Measurements from ENCODE around the gene CD52. TPM values are rescaled to one million over a fixed set of nuclear protein-coding genes. Genes with fewer than 3 reads are reported as not detected.

CD52 gene
- total RNA-seq, 1 experiment from 2014 or later, result 2.0 TPM

DNA sequence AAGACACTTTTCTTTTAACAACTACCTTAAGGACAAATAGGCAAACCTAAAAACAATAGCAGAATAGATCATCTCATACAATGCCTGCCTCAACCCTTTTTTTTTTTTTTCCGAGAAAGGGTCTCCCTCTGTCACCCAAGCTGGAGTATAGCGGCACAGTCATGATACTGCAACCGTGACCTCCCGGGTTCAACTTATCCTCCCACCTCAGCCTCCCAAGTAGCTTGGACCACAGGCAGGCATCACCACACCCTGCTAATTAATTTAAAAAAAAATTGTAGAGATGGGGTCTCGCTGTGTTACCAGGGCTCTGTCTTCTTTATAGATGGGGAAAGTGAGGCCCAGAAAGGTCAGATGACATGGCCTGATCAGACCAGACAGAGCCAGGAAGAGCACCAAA lies 29.9 kb upstream of the CD52 start:
- no peak for ATAC-seq
- H3K79me2 ChIP-seq (ENCODE audit: insufficient read depth, low read length), result no peaks in the 10 kb centered on the region
- H3K9me3 ChIP-seq (ENCODE audit: control insufficient read depth in 1 of 2, insufficient read depth in 1 of 2, low read depth in 1 of 2, low read length in 2 of 2), result no peaks in the 10 kb centered on the region
- CTCF ChIA-PET, result interaction anchor here (0.9 to 2.3 kb wide), 3 partner anchors 13 to 129 kb away, joined by 3 to 7 read pairs (median 5); no protein-coding TSS in a partner anchor
- no peak overlapping the region for H2AFZ ChIP-seq (ENCODE audit: low read depth, low read length, poor library complexity, severe bottlenecking)
- DNase-seq (ENCODE audit: low read depth, low spot score), result no peak
- BruUV-seq (replicated peaks), result no TSS peak
- no peaks in the 10 kb centered on the region for H3K9me2 ChIP-seq (ENCODE audit: insufficient read depth)
- no peaks in the 10 kb centered on the region for H3K36me3 ChIP-seq (ENCODE audit: control insufficient read depth in 1 of 2, insufficient read depth in 2 of 2, low read length in 2 of 2)
- no peak overlapping the region for H3K4me3 ChIP-seq (replicated peaks in 1 of 2; ENCODE audit: low read depth in 1 of 2, low read length in 2 of 2)
- RAD21 ChIA-PET (ENCODE audit: low non-redundant PET in 1 of 2, low total read pairs in 2 of 2, uncharacterized antibody in 2 of 2, unreplicated experiment in 2 of 2), result no interaction called here
- POLR2A ChIA-PET, result no interaction called here
- H3K4me1 ChIP-seq (ENCODE audit: control insufficient read depth in 1 of 2, insufficient read depth in 2 of 2, low read length in 2 of 2), result peaks cover 22 to 41% of the 10 kb centered on the region in 2 experiments
- H3K27ac ChIP-seq (ENCODE audit: low read depth, low read length), result no peak overlapping the region
- H3K27me3 ChIP-seq (ENCODE audit: insufficient read depth, low read length), result no peaks in the 10 kb centered on the region
- H4K20me1 ChIP-seq (ENCODE audit: insufficient read depth), result no peaks in the 10 kb centered on the region
- H3K4me2 ChIP-seq (ENCODE audit: low read length), result no peak overlapping the region
- TF ChIP-seq ELF1 (IDR thresholded peaks at IDR 0.05; ENCODE audit: borderline replicate concordance, low read depth), result no peak
- TF ChIP-seq, protein P1, sequence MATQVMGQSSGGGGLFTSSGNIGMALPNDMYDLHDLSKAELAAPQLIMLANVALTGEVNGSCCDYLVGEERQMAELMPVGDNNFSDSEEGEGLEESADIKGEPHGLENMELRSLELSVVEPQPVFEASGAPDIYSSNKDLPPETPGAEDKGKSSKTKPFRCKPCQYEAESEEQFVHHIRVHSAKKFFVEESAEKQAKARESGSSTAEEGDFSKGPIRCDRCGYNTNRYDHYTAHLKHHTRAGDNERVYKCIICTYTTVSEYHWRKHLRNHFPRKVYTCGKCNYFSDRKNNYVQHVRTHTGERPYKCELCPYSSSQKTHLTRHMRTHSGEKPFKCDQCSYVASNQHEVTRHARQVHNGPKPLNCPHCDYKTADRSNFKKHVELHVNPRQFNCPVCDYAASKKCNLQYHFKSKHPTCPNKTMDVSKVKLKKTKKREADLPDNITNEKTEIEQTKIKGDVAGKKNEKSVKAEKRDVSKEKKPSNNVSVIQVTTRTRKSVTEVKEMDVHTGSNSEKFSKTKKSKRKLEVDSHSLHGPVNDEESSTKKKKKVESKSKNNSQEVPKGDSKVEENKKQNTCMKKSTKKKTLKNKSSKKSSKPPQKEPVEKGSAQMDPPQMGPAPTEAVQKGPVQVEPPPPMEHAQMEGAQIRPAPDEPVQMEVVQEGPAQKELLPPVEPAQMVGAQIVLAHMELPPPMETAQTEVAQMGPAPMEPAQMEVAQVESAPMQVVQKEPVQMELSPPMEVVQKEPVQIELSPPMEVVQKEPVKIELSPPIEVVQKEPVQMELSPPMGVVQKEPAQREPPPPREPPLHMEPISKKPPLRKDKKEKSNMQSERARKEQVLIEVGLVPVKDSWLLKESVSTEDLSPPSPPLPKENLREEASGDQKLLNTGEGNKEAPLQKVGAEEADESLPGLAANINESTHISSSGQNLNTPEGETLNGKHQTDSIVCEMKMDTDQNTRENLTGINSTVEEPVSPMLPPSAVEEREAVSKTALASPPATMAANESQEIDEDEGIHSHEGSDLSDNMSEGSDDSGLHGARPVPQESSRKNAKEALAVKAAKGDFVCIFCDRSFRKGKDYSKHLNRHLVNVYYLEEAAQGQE (IDR thresholded peaks at IDR 0.05; ENCODE audit: low read depth), result no peak
- no peak for TF ChIP-seq CBX3 (IDR thresholded peaks at IDR 0.05; ENCODE audit: low read depth)
- TF ChIP-seq SRF (IDR thresholded peaks at IDR 0.05; ENCODE audit: low read depth), result no peak
- no peak for TF ChIP-seq CEBPB (IDR thresholded peaks at IDR 0.05; ENCODE audit: low read depth)
- no peak for TF ChIP-seq ZBTB33 (IDR thresholded peaks at IDR 0.05; ENCODE audit: extremely low read depth, insufficient replicate concordance, low read length)
- no peak for TF ChIP-seq EGR1 (IDR thresholded peaks at IDR 0.05; ENCODE audit: low read depth)
- TF ChIP-seq ZNF274 (IDR thresholded peaks at IDR 0.05; ENCODE audit: low read depth, low read length), result no peak
- no peak for TF ChIP-seq POLR2A (IDR thresholded peaks at IDR 0.05; ENCODE audit: borderline replicate concordance, extremely low read depth, insufficient read depth, insufficient read length)
- no peak for TF ChIP-seq JUND (IDR thresholded peaks at IDR 0.05)
- TF ChIP-seq, protein P2, sequence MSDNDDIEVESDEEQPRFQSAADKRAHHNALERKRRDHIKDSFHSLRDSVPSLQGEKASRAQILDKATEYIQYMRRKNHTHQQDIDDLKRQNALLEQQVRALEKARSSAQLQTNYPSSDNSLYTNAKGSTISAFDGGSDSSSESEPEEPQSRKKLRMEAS (IDR thresholded peaks at IDR 0.05), result no peak
- TF ChIP-seq YY1 (IDR thresholded peaks at IDR 0.05; ENCODE audit: extremely low read depth, insufficient replicate concordance, low read depth, low read length), result no peak
- TF ChIP-seq TCF7L2 (IDR thresholded peaks at IDR 0.05; ENCODE audit: borderline replicate concordance, extremely low read depth, insufficient read depth, insufficient read length), result no peak
- no peak for TF ChIP-seq RAD21 (IDR thresholded peaks at IDR 0.05; ENCODE audit: low read depth)
- TF ChIP-seq POLR2AphosphoS5 (IDR thresholded peaks at IDR 0.05; ENCODE audit: low read depth, low read length), result no peak
- no peak for TF ChIP-seq SIN3A (IDR thresholded peaks at IDR 0.05; ENCODE audit: low read depth)
- no peak for TF ChIP-seq SP1 (IDR thresholded peaks at IDR 0.05; ENCODE audit: low read depth)
- TF ChIP-seq EZH2 (IDR thresholded peaks at IDR 0.05), result no peak
- no peak overlapping the region for H3K9ac ChIP-seq (ENCODE audit: low read length)
- intact Hi-C loops (cut with micrococcal nuclease), result no loop called here
